Colonic mucosa (tissue), 4 donors: ENCODE measurements around the gene MCAT. TPM values are rescaled to one million over a fixed set of nuclear protein-coding genes. Genes with fewer than 3 reads are reported as not detected.

Experiments used
- DNase-seq: peaks from one replicate; pipeline ENCODE4 v3.0.0-alpha.2; 2020
- H3K27ac ChIP-seq: fragments of 200-600 bp; one replicate; pipeline ENCODE4 v1.8.0; 2021
- H3K27me3 ChIP-seq: fragments of 200-600 bp; one replicate; pipeline ENCODE4 v1.8.0; 2021
- H3K36me3 ChIP-seq: fragments of 200-600 bp; one replicate; pipeline ENCODE4 v1.8.0; 2021
- H3K4me1 ChIP-seq: fragments of 200-600 bp; one replicate; pipeline ENCODE4 v1.8.0; 2021; ENCODE audit warnings: mild to moderate bottlenecking
- H3K4me3 ChIP-seq: fragments of 200-600 bp; one replicate; pipeline ENCODE4 v1.8.0; 2021
- H3K9ac ChIP-seq, 2 donors: one replicate each; pipeline ENCODE4 v1.7.0; 2013; ENCODE audit warnings: control low read depth in 2 of 2, low read depth in 2 of 2, low read length in 2 of 2
- H3K9me3 ChIP-seq: fragments of 200-600 bp; one replicate; pipeline ENCODE4 v1.8.0; 2021
- CTCF ChIP-seq: fragments of 200-600 bp; IDR thresholded peaks from one replicate; pipeline ENCODE4 v1.8.0; 2022; ENCODE audit warnings: antibody characterized with exemption, mild to moderate bottlenecking
- intact Hi-C: fragments of 100-400 bp; cut with DNase I; formaldehyde crosslinking; loops from one replicate; pipeline ENCODE4 v1.14.1; 2022
- total RNA-seq, 2 donors: library from RNA; stranded (reverse); fragmentation: NEBNext Ultra II Directional in 1 of 2; extraction: Animal tissue kit (Norgen Biotek cat#: 25700) in 1 of 2; gene quantifications; one replicate each; pipeline ENCODE4 v1.2.1, GENCODE V29; 2021
- donor health status: healthy.
- donor health status: DM: no; HTN: no; CAD: no.
- donor health status: DM: no; HTN: no; CAD: no.

The MCAT gene
- total RNA-seq, 2 donors from 2014 or later = 17.9 to 35.1 TPM

GRCh38 chr22:43181321-43182076, 38.3 kb upstream of the MCAT start:
- no peak overlapping the region for H3K4me3 ChIP-seq

GRCh38 chr22:43180670-43181069, 37.5 kb upstream of the MCAT start:
- intact Hi-C loops = no loop called here
- peaks cover 9% of the 10 kb centered on the region for H3K4me1 ChIP-seq
- TF ChIP-seq CTCF = no peak
- H3K4me3 ChIP-seq = no peak overlapping the region
- H3K9ac ChIP-seq = no peak overlapping the region
- no peak for DNase-seq
- H3K27ac ChIP-seq = no peak overlapping the region
- no peaks in the 10 kb centered on the region for H3K27me3 ChIP-seq
- H3K36me3 ChIP-seq = no peaks in the 10 kb centered on the region
- no peaks in the 10 kb centered on the region for H3K9me3 ChIP-seq

More at GRCh38 chr22:43181321-43182076, 38.3 kb upstream of the MCAT start:
- Histone ChIP-seq H3K27ac (no peak overlapping the region), H3K4me1 (peaks cover 12% of the 10 kb centered on the region), H3K36me3 (no peaks in the 10 kb centered on the region), H3K9ac (no peak overlapping the region), H3K27me3 (no peaks in the 10 kb centered on the region), H3K9me3 (no peaks in the 10 kb centered on the region)
- intact Hi-C loops = no loop called here
- no peak for DNase-seq
- no peak for TF ChIP-seq CTCF

- intact Hi-C loops = no loop called here
- H3K36me3 ChIP-seq = no peaks in the 10 kb centered on the region
- H3K4me3 ChIP-seq = no peak overlapping the region
- no peak for DNase-seq
- peaks cover 4% of the 10 kb centered on the region for H3K4me1 ChIP-seq
- no peak for TF ChIP-seq CTCF
- H3K9ac ChIP-seq = no peak overlapping the region
- H3K27me3 ChIP-seq = no peaks in the 10 kb centered on the region
- no peaks in the 10 kb centered on the region for H3K9me3 ChIP-seq
- no peak overlapping the region for H3K27ac ChIP-seq
Observed at GRCh38 chr22:43179911-43180195, 36.7 kb upstream of the MCAT start.

- Histone ChIP-seq H3K9ac (no peak overlapping the region), H3K27ac (no peak overlapping the region), H3K4me3 (no peak overlapping the region), H3K36me3 (no peaks in the 10 kb centered on the region), H3K4me1 (peaks cover 4% of the 10 kb centered on the region), H3K9me3 (no peaks in the 10 kb centered on the region), H3K27me3 (no peaks in the 10 kb centered on the region)
- intact Hi-C loops = no loop called here
- DNase-seq = no peak
- TF ChIP-seq CTCF = no peak
Observed at GRCh38 chr22:43179146-43179910, 36.1 kb upstream of the MCAT start.

GRCh38 chr22:43177479-43177878, 34.3 kb upstream of the MCAT start:
- no peak for DNase-seq
- Histone ChIP-seq H3K9ac (no peak overlapping the region), H3K27ac (no peak overlapping the region), H3K4me3 (no peak overlapping the region), H3K9me3 (no peaks in the 10 kb centered on the region), H3K4me1 (no peaks in the 10 kb centered on the region), H3K27me3 (no peaks in the 10 kb centered on the region), H3K36me3 (no peaks in the 10 kb centered on the region)
- intact Hi-C loops = no loop called here
- TF ChIP-seq CTCF = no peak
